Hepatocyte (in vitro differentiated cells): ENCODE results near the gene HTATSF1. TPM values are rescaled to one million over a fixed set of nuclear protein-coding genes. Genes with fewer than 3 reads are reported as not detected.

Experiments
- DNase-seq: peaks from one replicate; pipeline ENCODE4 v3.0.0-alpha.2; 2016; ENCODE audit warnings: low spot score
- H2AFZ ChIP-seq: fragments of 200-600 bp; sonication (generic); 2 replicates; pipeline ENCODE4 v1.6.0; 2016; ENCODE audit warnings: antibody characterized with exemption, mild to moderate bottlenecking
- H3K27ac ChIP-seq: fragments of 200-600 bp; sonication (generic); 2 replicates; pipeline ENCODE4 v1.5.1; 2016; ENCODE audit warnings: mild to moderate bottlenecking
- H3K27me3 ChIP-seq: fragments of 200-600 bp; sonication (generic); 2 replicates; pipeline ENCODE4 v1.6.1; 2016
- H3K36me3 ChIP-seq: fragments of 200-600 bp; sonication (generic); replicated peaks from 2 replicates; pipeline ENCODE4 v1.5.1; 2016; ENCODE audit warnings: low read depth; ENCODE audit not compliant: insufficient read depth
- H3K4me1 ChIP-seq: fragments of 200-600 bp; sonication (generic); 2 replicates; pipeline ENCODE4 v1.5.1; 2016; ENCODE audit warnings: mild to moderate bottlenecking, moderate library complexity; ENCODE audit not compliant: insufficient read depth
- H3K4me2 ChIP-seq: fragments of 200-600 bp; sonication (generic); 2 replicates; pipeline ENCODE4 v1.6.0; 2016
- H3K4me3 ChIP-seq: fragments of 200-600 bp; sonication (generic); 2 replicates; pipeline ENCODE4 v1.5.1; 2016; ENCODE audit warnings: mild to moderate bottlenecking
- H3K79me2 ChIP-seq: fragments of 200-600 bp; sonication (generic); 2 replicates; pipeline ENCODE4 v1.6.0; 2017; ENCODE audit warnings: mild to moderate bottlenecking
- H3K9me2 ChIP-seq: fragments of 200-600 bp; sonication (generic); replicated peaks from 2 replicates; pipeline ENCODE4 v1.6.0; 2017; ENCODE audit warnings: mild to moderate bottlenecking; ENCODE audit not compliant: insufficient read depth
- H3K9me3 ChIP-seq: fragments of 200-600 bp; sonication (generic); 2 replicates; pipeline ENCODE4 v1.5.1; 2016; ENCODE audit warnings: low read depth, mild to moderate bottlenecking
- H4K20me1 ChIP-seq: fragments of 200-600 bp; sonication (generic); 2 replicates; pipeline ENCODE4 v1.6.0; 2016; ENCODE audit warnings: mild to moderate bottlenecking; ENCODE audit not compliant: insufficient read depth, poor library complexity, severe bottlenecking
- CTCF ChIP-seq: fragments of 200-600 bp; sonication (generic); IDR thresholded peaks from 2 replicates; pipeline ENCODE4 v1.5.1; 2016; ENCODE audit warnings: antibody characterized with exemption, mild to moderate bottlenecking; ENCODE audit not compliant: poor library complexity
- EZH2 ChIP-seq: fragments of 200-600 bp; sonication (generic); IDR thresholded peaks from 2 replicates; pipeline ENCODE4 v1.6.1; 2016; ENCODE audit warnings: antibody characterized with exemption, mild to moderate bottlenecking, borderline replicate concordance
- EZH2phosphoT487 ChIP-seq: fragments of 200-600 bp; sonication (generic); IDR thresholded peaks from one replicate; pipeline ENCODE4 v1.6.1; 2018; ENCODE audit warnings: antibody characterized with exemption, mild to moderate bottlenecking, low read depth, moderate library complexity; ENCODE audit not compliant: unreplicated experiment, severe bottlenecking
- WGBS: methylation state at CpG from one replicate; pipeline ENCODE4 v1.1.6; 2016; ENCODE audit warnings: low lambda C conversion rate; ENCODE audit errors: missing lambda C conversion rate; 5-methylcytosine and 5-hydroxymethylcytosine counted together
- polyA plus RNA-seq: library from polyadenylated mRNA; unstranded; fragments of >200 nt; fragmentation: Nextera tagmentation; extraction: Ambion mirVana; gene quantifications from 2 replicates; pipeline ENCODE4 v1.2.1, GENCODE V29; 2016
- total RNA-seq: library from RNA; depleted of rRNA; stranded (reverse); fragments of >200 nt; gene quantifications from 2 replicates; pipeline ENCODE4 v1.2.3, GENCODE V29; 2014

HTATSF1 gene
- total and polyA plus RNA-seq, 2 experiments from 2014 or later: 36.6 to 55.3 TPM

- no peaks in the 10 kb centered on the region for H3K9me2 ChIP-seq
- 79% methylated on average over 5 of the region's 5 CpGs for WGBS
- no peaks in the 10 kb centered on the region for H3K36me3 ChIP-seq
- H3K4me1 ChIP-seq: no peaks in the 10 kb centered on the region
- H3K4me2 ChIP-seq: no peak overlapping the region
- no peaks in the 10 kb centered on the region for H4K20me1 ChIP-seq
- no peak for TF ChIP-seq EZH2phosphoT487
- no peak for TF ChIP-seq CTCF
- no peak for TF ChIP-seq EZH2
- H3K9me3 ChIP-seq: no peaks in the 10 kb centered on the region
- H3K27me3 ChIP-seq: no peaks in the 10 kb centered on the region
- H2AFZ ChIP-seq: no peak overlapping the region
- no peak for DNase-seq
- no peak overlapping the region for H3K4me3 ChIP-seq
- H3K27ac ChIP-seq: no peak overlapping the region
- no peaks in the 10 kb centered on the region for H3K79me2 ChIP-seq
Measured at GRCh38 chrX:136540226-136540625, 42.8 kb downstream of the HTATSF1 start.

- TF ChIP-seq CTCF (no peak), EZH2 (no peak), EZH2phosphoT487 (no peak)
- H3K9me3 ChIP-seq: no peaks in the 10 kb centered on the region
- peak; percentile 9 for DNase-seq
- no peaks in the 10 kb centered on the region for H4K20me1 ChIP-seq
- no peaks in the 10 kb centered on the region for H3K79me2 ChIP-seq
- no peaks in the 10 kb centered on the region for H3K9me2 ChIP-seq
- no peak overlapping the region for H3K4me2 ChIP-seq
- no peak overlapping the region for H3K4me3 ChIP-seq
- H3K36me3 ChIP-seq: no peaks in the 10 kb centered on the region
- no peak overlapping the region for H3K27ac ChIP-seq
- H3K27me3 ChIP-seq: no peaks in the 10 kb centered on the region
- no peaks in the 10 kb centered on the region for H3K4me1 ChIP-seq
- no peak overlapping the region for H2AFZ ChIP-seq
- 78% methylated on average over 3 of the region's 3 CpGs for WGBS
Measured at GRCh38 chrX:136541294-136541693, 43.9 kb downstream of the HTATSF1 start.

- H3K36me3 ChIP-seq: no peaks in the 10 kb centered on the region
- no peaks in the 10 kb centered on the region for H3K9me3 ChIP-seq
- H4K20me1 ChIP-seq: no peaks in the 10 kb centered on the region
- no peak overlapping the region for H3K4me3 ChIP-seq
- no peak for DNase-seq
- no peak overlapping the region for H3K27ac ChIP-seq
- no peak overlapping the region for H3K4me2 ChIP-seq
- TF ChIP-seq EZH2 (no peak), EZH2phosphoT487 (no peak), CTCF (no peak)
- H3K79me2 ChIP-seq: no peaks in the 10 kb centered on the region
- H3K27me3 ChIP-seq: no peaks in the 10 kb centered on the region
- no peaks in the 10 kb centered on the region for H3K9me2 ChIP-seq
- H2AFZ ChIP-seq: no peak overlapping the region
- no peaks in the 10 kb centered on the region for H3K4me1 ChIP-seq
- WGBS: 63% methylated on average over 7 of the region's 7 CpGs
Measured at GRCh38 chrX:136542281-136542680, 44.9 kb downstream of the HTATSF1 start.

- Histone ChIP-seq H2AFZ (no peak overlapping the region), H3K4me1 (no peaks in the 10 kb centered on the region), H3K27ac (no peak overlapping the region), H3K4me2 (no peak overlapping the region), H3K79me2 (no peaks in the 10 kb centered on the region), H4K20me1 (no peaks in the 10 kb centered on the region), H3K9me2 (no peaks in the 10 kb centered on the region), H3K27me3 (no peaks in the 10 kb centered on the region), H3K4me3 (no peak overlapping the region), H3K9me3 (no peaks in the 10 kb centered on the region), H3K36me3 (no peaks in the 10 kb centered on the region)
- TF ChIP-seq CTCF: no peak
- TF ChIP-seq EZH2phosphoT487: no peak
- TF ChIP-seq EZH2: no peak
- DNase-seq: no peak
- 83% methylated on average over 3 of the region's 3 CpGs for WGBS
Measured at GRCh38 chrX:136546371-136546781, 49.0 kb downstream of the HTATSF1 start.
